ENCODE results near the gene GALNT4. TPM values are rescaled to one million over a fixed set of nuclear protein-coding genes. Genes with fewer than 3 reads are reported as not detected.

Gene GALNT4
- total RNA-seq, 1 donor from 2014 or later = 3.8 TPM

DNA sequence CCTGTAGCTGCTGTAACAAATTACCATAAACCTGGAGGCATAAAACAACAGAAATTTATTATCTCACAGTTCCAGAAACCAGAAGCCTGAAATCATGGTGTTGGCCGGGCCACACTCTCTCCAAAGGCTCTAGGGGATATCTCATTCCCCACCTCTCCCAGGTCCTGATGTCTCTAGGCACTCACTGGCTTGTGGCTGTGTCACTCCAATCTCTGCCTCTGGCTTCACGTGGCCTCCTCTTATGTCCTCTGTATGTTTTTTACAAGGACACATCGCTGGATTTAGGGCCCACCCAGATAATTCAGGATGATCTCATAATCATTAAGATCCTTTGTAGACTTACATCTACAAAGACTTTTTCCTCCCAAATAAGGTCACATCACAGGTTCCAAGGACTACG lies 8.0 kb downstream of the GALNT4 start:
- no peak for TF ChIP-seq CTCF (IDR thresholded peaks at IDR 0.05)
- Mint-ChIP-seq H3K27ac (ENCODE audit: unreplicated experiment) (no peak overlapping the region), H3K36me3 (ENCODE audit: unreplicated experiment) (peaks cover 3% of the 10 kb centered on the region), H3K4me1 (ENCODE audit: unreplicated experiment) (peaks cover 12% of the 10 kb centered on the region), H3K27me3 (ENCODE audit: unreplicated experiment) (no peaks in the 10 kb centered on the region), H3K4me3 (ENCODE audit: unreplicated experiment) (no peak overlapping the region), H3K9me3 (ENCODE audit: unreplicated experiment) (no peaks in the 10 kb centered on the region)
- no peak for DNase-seq (ENCODE audit: extremely low spot score, unreplicated experiment)

DNA sequence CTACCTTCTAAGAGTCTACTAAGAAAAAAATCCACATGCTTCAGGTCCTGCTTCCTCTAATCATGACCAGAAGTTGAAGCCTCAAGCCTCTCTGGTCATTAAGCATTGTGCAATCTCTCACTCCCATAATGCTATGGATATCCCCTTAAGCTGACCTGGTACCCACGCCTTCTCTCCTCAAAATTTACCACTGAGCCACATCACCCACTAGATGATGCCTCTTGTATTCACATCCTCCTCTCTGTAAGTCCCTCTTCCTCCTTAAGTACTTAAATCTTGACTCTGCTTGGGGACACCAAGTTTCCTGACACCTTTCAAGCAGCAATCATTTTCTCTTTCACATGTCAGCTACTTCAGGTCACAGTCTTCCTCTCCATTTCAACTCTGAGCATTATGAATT lies 9.8 kb downstream of the GALNT4 start:
- H3K27ac Mint-ChIP-seq (ENCODE audit: unreplicated experiment) = no peak overlapping the region
- no peaks in the 10 kb centered on the region for H3K36me3 Mint-ChIP-seq (ENCODE audit: unreplicated experiment)
- no peaks in the 10 kb centered on the region for H3K9me3 Mint-ChIP-seq (ENCODE audit: unreplicated experiment)
- H3K4me1 Mint-ChIP-seq (ENCODE audit: unreplicated experiment) = peaks cover 8% of the 10 kb centered on the region
- no peaks in the 10 kb centered on the region for H3K27me3 Mint-ChIP-seq (ENCODE audit: unreplicated experiment)
- no peak for TF ChIP-seq CTCF (IDR thresholded peaks at IDR 0.05)
- DNase-seq (ENCODE audit: extremely low spot score, unreplicated experiment) = no peak
- no peak overlapping the region for H3K4me3 Mint-ChIP-seq (ENCODE audit: unreplicated experiment)

GRCh38 chr12:89513544-89513943 lies 11.1 kb downstream of the GALNT4 start:
- Mint-ChIP-seq H3K4me1 (ENCODE audit: unreplicated experiment) (peaks cover 8% of the 10 kb centered on the region), H3K9me3 (ENCODE audit: unreplicated experiment) (no peaks in the 10 kb centered on the region), H3K4me3 (ENCODE audit: unreplicated experiment) (no peak overlapping the region), H3K36me3 (ENCODE audit: unreplicated experiment) (no peaks in the 10 kb centered on the region), H3K27ac (ENCODE audit: unreplicated experiment) (no peak overlapping the region), H3K27me3 (ENCODE audit: unreplicated experiment) (no peaks in the 10 kb centered on the region)
- no peak for DNase-seq (ENCODE audit: extremely low spot score, unreplicated experiment)
- no peak for TF ChIP-seq CTCF (IDR thresholded peaks at IDR 0.05)

- no peaks in the 10 kb centered on the region for H3K36me3 Mint-ChIP-seq (ENCODE audit: unreplicated experiment)
- TF ChIP-seq CTCF (IDR thresholded peaks at IDR 0.05) = no peak
- H3K9me3 Mint-ChIP-seq (ENCODE audit: unreplicated experiment) = no peaks in the 10 kb centered on the region
- peaks cover 9% of the 10 kb centered on the region for H3K4me1 Mint-ChIP-seq (ENCODE audit: unreplicated experiment)
- H3K27ac Mint-ChIP-seq (ENCODE audit: unreplicated experiment) = peak overlapping the region; percentile 42
- no peaks in the 10 kb centered on the region for H3K27me3 Mint-ChIP-seq (ENCODE audit: unreplicated experiment)
- no peak for DNase-seq (ENCODE audit: extremely low spot score, unreplicated experiment)
- H3K4me3 Mint-ChIP-seq (ENCODE audit: unreplicated experiment) = no peak overlapping the region
Observed at GRCh38 chr12:89507015-89507824, 17.4 kb downstream of the GALNT4 start.

DNA sequence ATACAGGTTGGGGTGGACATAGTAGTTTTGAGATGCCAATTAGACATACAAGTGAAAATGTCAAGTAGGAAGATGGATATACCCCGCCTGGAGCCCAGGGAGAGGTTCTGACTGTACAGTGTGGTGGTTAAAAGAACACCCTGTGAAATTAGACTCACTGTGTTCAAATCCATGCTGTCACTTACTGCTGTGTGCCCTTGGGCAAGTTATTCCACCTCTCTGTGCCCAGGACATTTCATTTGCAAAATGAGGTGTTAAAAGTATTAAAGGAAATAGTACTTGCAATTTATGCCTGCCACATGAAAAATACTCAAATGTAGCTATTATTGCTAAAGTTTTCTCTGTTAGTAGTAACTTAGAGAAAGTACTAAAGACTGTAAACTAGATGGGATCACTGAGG lies 18.5 kb downstream of the GALNT4 start:
- no peaks in the 10 kb centered on the region for H3K9me3 Mint-ChIP-seq (ENCODE audit: unreplicated experiment)
- no peak overlapping the region for H3K27ac Mint-ChIP-seq (ENCODE audit: unreplicated experiment)
- H3K36me3 Mint-ChIP-seq (ENCODE audit: unreplicated experiment) = no peaks in the 10 kb centered on the region
- DNase-seq (ENCODE audit: extremely low spot score, unreplicated experiment) = no peak
- no peak for TF ChIP-seq CTCF (IDR thresholded peaks at IDR 0.05)
- H3K27me3 Mint-ChIP-seq (ENCODE audit: unreplicated experiment) = no peaks in the 10 kb centered on the region
- H3K4me3 Mint-ChIP-seq (ENCODE audit: unreplicated experiment) = no peak overlapping the region
- H3K4me1 Mint-ChIP-seq (ENCODE audit: unreplicated experiment) = peaks cover 9% of the 10 kb centered on the region

Measured in osteocyte (in vitro differentiated cells).